ENCODE results near the gene ZBTB17. TPM values are rescaled to one million over a fixed set of nuclear protein-coding genes. Genes with fewer than 3 reads are reported as not detected.

ZBTB17 gene
- total and polyA plus RNA-seq, 2 experiments from 2014 or later, result 16.8 to 32.3 TPM

- no peaks in the 10 kb centered on the region for H3K36me3 ChIP-seq (replicated peaks; ENCODE audit: insufficient read depth, low read depth)
- DNase-seq (ENCODE audit: low spot score), result no peak
- no peaks in the 10 kb centered on the region for H3K27me3 ChIP-seq
- peaks cover 13% of the 10 kb centered on the region for H4K20me1 ChIP-seq (ENCODE audit: insufficient read depth, poor library complexity, severe bottlenecking)
- no peak overlapping the region for H3K4me3 ChIP-seq
- WGBS (ENCODE audit: low lambda C conversion rate, missing lambda C conversion rate), result 92% methylated on average over 7 of the region's 7 CpGs
- TF ChIP-seq EZH2phosphoT487 (IDR thresholded peaks at IDR 0.05; ENCODE audit: low read depth, severe bottlenecking, unreplicated experiment) (no peak), EZH2 (IDR thresholded peaks at IDR 0.05; ENCODE audit: borderline replicate concordance) (no peak), CTCF (IDR thresholded peaks at IDR 0.05; ENCODE audit: poor library complexity) (no peak)
- H3K4me2 ChIP-seq, result no peak overlapping the region
- no peak overlapping the region for H2AFZ ChIP-seq
- no peaks in the 10 kb centered on the region for H3K9me2 ChIP-seq (replicated peaks; ENCODE audit: insufficient read depth)
- no peaks in the 10 kb centered on the region for H3K9me3 ChIP-seq (ENCODE audit: low read depth)
- H3K27ac ChIP-seq, result no peak overlapping the region
- H3K79me2 ChIP-seq, result peaks cover 97% of the 10 kb centered on the region
- H3K4me1 ChIP-seq (ENCODE audit: insufficient read depth), result peaks cover 8% of the 10 kb centered on the region
Measured at GRCh38 chr1:15965228-15965767, 10.6 kb downstream of the ZBTB17 start.

GRCh38 chr1:15963968-15964648, 11.8 kb downstream of the ZBTB17 start:
- Histone ChIP-seq H4K20me1 (ENCODE audit: insufficient read depth, poor library complexity, severe bottlenecking) (peaks cover 13% of the 10 kb centered on the region), H3K79me2 (peaks cover 92% of the 10 kb centered on the region), H2AFZ (no peak overlapping the region), H3K9me2 (replicated peaks; ENCODE audit: insufficient read depth) (no peaks in the 10 kb centered on the region), H3K9me3 (ENCODE audit: low read depth) (no peaks in the 10 kb centered on the region), H3K4me3 (no peak overlapping the region), H3K27ac (no peak overlapping the region), H3K4me1 (ENCODE audit: insufficient read depth) (peaks cover 8% of the 10 kb centered on the region), H3K4me2 (no peak overlapping the region), H3K27me3 (no peaks in the 10 kb centered on the region), H3K36me3 (replicated peaks; ENCODE audit: insufficient read depth, low read depth) (no peaks in the 10 kb centered on the region)
- no peak for TF ChIP-seq EZH2phosphoT487 (IDR thresholded peaks at IDR 0.05; ENCODE audit: low read depth, severe bottlenecking, unreplicated experiment)
- TF ChIP-seq CTCF (IDR thresholded peaks at IDR 0.05; ENCODE audit: poor library complexity), result no peak
- no peak for TF ChIP-seq EZH2 (IDR thresholded peaks at IDR 0.05; ENCODE audit: borderline replicate concordance)
- DNase-seq (ENCODE audit: low spot score), result no peak
- 87% methylated on average over 10 of the region's 10 CpGs for WGBS (ENCODE audit: low lambda C conversion rate, missing lambda C conversion rate)

- Histone ChIP-seq H2AFZ (no peak overlapping the region), H3K9me2 (replicated peaks; ENCODE audit: insufficient read depth) (no peaks in the 10 kb centered on the region), H3K27ac (no peak overlapping the region), H3K4me2 (no peak overlapping the region), H3K27me3 (no peaks in the 10 kb centered on the region), H3K4me3 (no peak overlapping the region), H4K20me1 (ENCODE audit: insufficient read depth, poor library complexity, severe bottlenecking) (peaks cover 18% of the 10 kb centered on the region), H3K9me3 (ENCODE audit: low read depth) (no peaks in the 10 kb centered on the region), H3K79me2 (peaks cover 86% of the 10 kb centered on the region), H3K4me1 (ENCODE audit: insufficient read depth) (peaks cover 8% of the 10 kb centered on the region), H3K36me3 (replicated peaks; ENCODE audit: insufficient read depth, low read depth) (no peaks in the 10 kb centered on the region)
- TF ChIP-seq EZH2phosphoT487 (IDR thresholded peaks at IDR 0.05; ENCODE audit: low read depth, severe bottlenecking, unreplicated experiment) (no peak), CTCF (IDR thresholded peaks at IDR 0.05; ENCODE audit: poor library complexity) (no peak), EZH2 (IDR thresholded peaks at IDR 0.05; ENCODE audit: borderline replicate concordance) (no peak)
- DNase-seq (ENCODE audit: low spot score), result no peak
Measured at GRCh38 chr1:15963363-15963967, 12.4 kb downstream of the ZBTB17 start.

All from hepatocyte (in vitro differentiated cells).